ENCODE measurements around the gene FAM163B. TPM values are rescaled to one million over a fixed set of nuclear protein-coding genes. Genes with fewer than 3 reads are reported as not detected.

FAM163B gene
- total and polyA plus RNA-seq, 2 of the 8 experiments (the other 6 are each of a cell fraction or from before 2014, with no cell fraction given), result 0.63 to 1.0 TPM

- no peak for FAIRE-seq
- Histone ChIP-seq H3K36me3 (ENCODE audit: control insufficient read depth in 2 of 4, insufficient read depth in 4 of 4, low read length in 3 of 4) (no peaks in the 10 kb centered on the region), H2AK5ac (ENCODE audit: low read depth, low read length) (no peak overlapping the region), H4K91ac (replicated peaks; ENCODE audit: insufficient read length, low read length) (no peak overlapping the region), H4K20me1 (replicated peaks in 1 of 2; ENCODE audit: control insufficient read depth in 1 of 2, insufficient read depth in 2 of 2, low read length in 2 of 2) (no peaks in the 10 kb centered on the region), H3K27ac (ENCODE audit: low read depth, low read length) (no peak overlapping the region), H3K4me1 (replicated peaks in 1 of 4; ENCODE audit: control insufficient read depth in 3 of 4, insufficient read depth in 4 of 4, low read length in 3 of 4) (peaks cover 9 to 19% (median 11%) of the 10 kb centered on the region in 4 experiments; a peak in 6 of 7 replicates), H4K5ac (ENCODE audit: insufficient read length, low read depth, low read length) (no peak overlapping the region), H2BK120ac (replicated peaks; ENCODE audit: low read depth, low read length) (no peak overlapping the region), H3K56ac (replicated peaks; ENCODE audit: insufficient read length, low read depth, low read length) (no peak overlapping the region), H3K23ac (ENCODE audit: insufficient read length) (no peak overlapping the region), H3K9me3 (ENCODE audit: insufficient read depth in 2 of 2, low read depth in 1 of 2, low read length in 1 of 2) (no peaks in the 10 kb centered on the region), H3K79me2 (ENCODE audit: control insufficient read depth in 1 of 2, insufficient read depth in 2 of 2, low read length in 2 of 2) (no peaks in the 10 kb centered on the region), H3K4me2 (ENCODE audit: insufficient read depth in 1 of 2, low read depth in 2 of 2, low read length in 2 of 2) (no peak overlapping the region), H2AFZ (ENCODE audit: low read length) (no peak overlapping the region), H3K27me3 (replicated peaks in 1 of 4; ENCODE audit: control insufficient read depth in 3 of 4, extremely low read depth in 1 of 4, insufficient read depth in 3 of 4, low read length in 3 of 4) (no peaks in the 10 kb centered on the region; a peak in 1 of 7 replicates), H4K8ac (ENCODE audit: extremely low read depth, insufficient read depth, low read length) (no peak overlapping the region), H3K18ac (ENCODE audit: extremely low read depth, low read length) (no peak overlapping the region), H3K23me2 (ENCODE audit: low read depth, low read length) (no peaks in the 10 kb centered on the region), H2BK15ac (ENCODE audit: low read length) (no peak overlapping the region), H3K9ac (replicated peaks in 1 of 4; ENCODE audit: extremely low read depth in 1 of 4, low read depth in 3 of 4, low read length in 3 of 4) (no peak overlapping the region), H2BK12ac (ENCODE audit: low read depth, low read length) (no peak overlapping the region), H2BK20ac (ENCODE audit: low read length) (0 out of 2 replicates have a peak overlapping the region, but pooled peaks have one; percentile 9), H3K4me3 (ENCODE audit: extremely low read depth in 1 of 4, insufficient read depth in 2 of 4, low read depth in 3 of 4, low read length in 4 of 4) (no peak overlapping the region), H3K79me1 (ENCODE audit: low read depth, low read length) (no peaks in the 10 kb centered on the region; the same call in 1 of the 2 replicates), H3K14ac (ENCODE audit: insufficient read length) (no peak overlapping the region), H2BK5ac (ENCODE audit: low read depth, low read length) (no peak overlapping the region), H3K4ac (replicated peaks; ENCODE audit: insufficient read length, low read depth, low read length) (no peak overlapping the region)
- no peak for TF ChIP-seq GABPA (IDR thresholded peaks at IDR 0.05; ENCODE audit: borderline replicate concordance, insufficient read depth, low read length)
- TF ChIP-seq SIRT6 (IDR thresholded peaks at IDR 0.05; ENCODE audit: low read length), result no peak
- TF ChIP-seq JUND (IDR thresholded peaks at IDR 0.05; ENCODE audit: low read length), result no peak
- 95% methylated on average over 5 of the region's 54 CpGs; no CpG with 5 or more reads in 1 of the 2 experiments for WGBS, 2 experiments (ENCODE audit: extremely low coverage in 1 of 2, insufficient coverage in 1 of 2, insufficient read length in 1 of 2, insufficient replicate concordance in 2 of 2, low coverage in 1 of 2, low lambda C conversion rate in 2 of 2, missing lambda C conversion rate in 1 of 2)
- POLR2A ChIA-PET (ENCODE audit: partially characterized antibody), result no interaction called here
- no peak for DNase-seq (ENCODE audit: low read depth in 1 of 2, low spot score in 2 of 2)
- CTCF ChIA-PET (ENCODE audit: partially characterized antibody), result no interaction called here
Measured at GRCh38 chr9:133562611-133563290, 46.4 kb downstream of the FAM163B start.

Measured in H1 (cell line).